ENCODE results near the gene CTNNAL1. TPM values are rescaled to one million over a fixed set of nuclear protein-coding genes. Genes with fewer than 3 reads are reported as not detected.
"Not testable (repeated sequence)": the region's sequence is repeated elsewhere in the genome, so short reads cannot be mapped to it uniquely, and the experiment has no call there.

Gene CTNNAL1
- total RNA-seq, 1 experiment from 2014 or later: 311 TPM

DNA sequence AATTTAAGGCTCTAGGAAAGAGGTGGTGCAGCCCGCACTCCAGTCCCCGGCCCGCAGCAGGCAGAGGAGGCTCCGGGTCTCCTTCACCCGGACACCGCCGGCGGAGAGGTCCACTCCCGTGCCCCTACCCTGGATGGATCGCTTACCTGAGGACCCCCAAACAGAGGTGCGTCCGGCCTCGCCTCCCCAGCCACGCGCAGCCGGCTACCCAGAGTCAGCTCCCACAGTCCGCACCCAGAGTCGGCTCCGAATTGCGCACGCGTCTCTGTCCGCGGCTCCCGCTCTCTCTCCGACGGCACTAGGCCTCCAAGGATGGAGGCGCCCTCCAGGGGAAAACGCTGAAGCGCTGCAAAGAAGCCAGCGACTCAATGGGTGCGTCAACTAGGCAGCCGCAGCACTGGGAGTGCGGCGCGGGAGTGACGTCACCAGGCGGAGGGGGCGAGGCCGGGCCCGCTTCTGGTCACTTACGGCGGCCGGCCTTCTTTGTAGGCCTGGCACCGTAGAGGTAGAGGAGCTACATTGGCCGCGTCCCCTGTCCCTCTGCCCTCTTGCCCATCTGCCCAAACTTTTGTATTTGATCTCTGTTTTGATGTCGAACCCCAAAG lies 79.5 kb downstream of the CTNNAL1 start, which contains the start of gene ELP1:
Gene ELP1 (minus strand): TSS at position 407 of the 605 bp plus-strand sequence. CDS start 2,978 bp downstream, outside the sequence.
- peak; percentile 98 for DNase-seq (ENCODE audit: low read depth)

DNA sequence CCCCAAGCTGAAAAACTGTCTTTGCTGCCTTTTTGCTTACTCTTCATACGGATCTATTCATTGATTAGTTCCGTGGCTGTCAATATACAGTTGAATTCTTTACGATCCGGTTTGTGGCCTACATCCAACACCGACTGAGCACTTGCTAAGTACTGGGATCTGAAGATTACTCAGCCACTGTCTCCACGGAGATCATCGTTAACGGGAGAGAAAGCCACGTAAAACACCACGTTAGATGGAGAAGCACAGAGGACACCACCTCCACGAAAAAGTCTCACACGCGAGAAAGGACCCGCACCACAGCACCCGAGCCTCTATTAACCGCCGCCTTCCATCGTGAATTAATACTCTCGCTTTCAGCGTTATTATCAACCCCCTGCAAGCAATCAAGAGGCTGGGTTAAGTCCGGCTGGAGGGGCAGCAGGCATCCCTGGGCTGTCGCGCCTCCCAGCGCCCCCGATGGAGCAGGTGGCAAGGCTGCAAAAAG lies 80.0 kb downstream of the CTNNAL1 start:
- peak; percentile 18 for DNase-seq (ENCODE audit: low read depth)

DNA sequence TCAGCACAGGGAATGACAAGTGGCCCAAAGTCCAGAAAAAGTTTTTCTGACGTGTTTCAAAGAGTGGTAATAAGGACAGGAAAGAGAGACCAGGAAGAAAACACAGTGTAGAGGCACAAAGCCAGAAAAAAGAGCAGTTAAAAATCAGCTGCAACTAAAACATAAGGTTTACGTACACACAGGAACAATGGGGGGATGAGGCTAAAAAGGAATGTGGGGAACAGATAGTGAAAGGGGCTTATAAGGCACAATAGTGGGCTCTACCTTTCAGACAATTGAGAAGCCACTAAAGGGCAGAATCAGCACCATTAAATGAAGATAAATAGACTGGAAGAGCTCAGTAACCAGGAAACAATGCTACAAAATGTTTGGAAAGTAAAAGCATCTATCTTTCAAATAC lies 84.9 kb downstream of the CTNNAL1 start:
- DNase-seq (ENCODE audit: low read depth): no peak

GRCh38 chr9:108924466-108924865 lies 88.8 kb downstream of the CTNNAL1 start:
- DNase-seq (ENCODE audit: low read depth): no peak

GRCh38 chr9:108921200-108921599 lies 92.1 kb downstream of the CTNNAL1 start:
- DNase-seq (ENCODE audit: low read depth): no peak

- not testable (repeated sequence) for DNase-seq (ENCODE audit: low read depth)
Observed at GRCh38 chr9:108920401-108920800, 92.9 kb downstream of the CTNNAL1 start.

- no peak for DNase-seq (ENCODE audit: low read depth)
Observed at GRCh38 chr9:108919517-108919916, 93.8 kb downstream of the CTNNAL1 start.

- no peak for DNase-seq (ENCODE audit: low read depth)
Observed at GRCh38 chr9:108913391-108913790, 99.9 kb downstream of the CTNNAL1 start.

DNA sequence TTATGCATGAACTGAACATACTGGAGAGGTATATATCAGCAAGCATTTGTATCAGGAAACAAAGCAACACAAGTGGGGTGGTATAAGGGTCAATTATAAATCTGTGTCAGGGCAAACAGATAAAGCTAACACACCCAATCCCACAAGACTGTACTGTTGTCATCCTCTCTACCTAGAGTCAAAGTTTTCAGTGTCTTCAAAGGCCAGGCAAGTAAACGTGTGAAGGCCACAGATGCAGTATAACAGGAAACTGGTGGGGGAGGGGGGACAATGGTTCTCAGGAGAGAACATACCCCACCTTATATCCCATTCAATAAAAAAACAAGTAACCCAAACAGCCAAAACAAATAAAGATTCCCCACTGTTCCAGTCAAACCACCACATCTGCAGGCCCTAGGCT lies 101.5 kb downstream of the CTNNAL1 start:
- DNase-seq (ENCODE audit: low read depth): no peak

- no peak for DNase-seq (ENCODE audit: low read depth)
Observed at GRCh38 chr9:108910914-108911313, 102.4 kb downstream of the CTNNAL1 start.

DNA sequence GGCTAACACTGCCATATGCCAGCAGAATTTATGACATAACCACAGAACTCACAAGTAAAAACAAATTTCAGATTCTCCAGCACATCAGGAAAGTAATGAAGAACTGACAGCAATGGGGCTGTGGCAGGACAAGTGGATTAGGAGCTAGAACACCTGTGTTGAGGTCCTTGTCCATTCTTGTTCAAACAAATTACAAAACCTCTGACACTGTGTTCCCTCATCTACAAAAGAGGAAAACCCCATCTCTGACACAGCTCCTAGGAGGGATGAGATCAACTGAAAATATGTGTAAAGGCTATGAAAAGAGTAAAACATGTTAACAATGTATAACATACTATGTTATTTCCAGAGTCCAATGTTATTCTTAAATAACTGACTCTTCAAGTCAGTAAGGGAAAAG lies 102.9 kb downstream of the CTNNAL1 start:
- DNase-seq (ENCODE audit: low read depth): no peak

GRCh38 chr9:108905494-108905893 lies 107.8 kb downstream of the CTNNAL1 start:
- no peak for DNase-seq (ENCODE audit: low read depth)

DNA sequence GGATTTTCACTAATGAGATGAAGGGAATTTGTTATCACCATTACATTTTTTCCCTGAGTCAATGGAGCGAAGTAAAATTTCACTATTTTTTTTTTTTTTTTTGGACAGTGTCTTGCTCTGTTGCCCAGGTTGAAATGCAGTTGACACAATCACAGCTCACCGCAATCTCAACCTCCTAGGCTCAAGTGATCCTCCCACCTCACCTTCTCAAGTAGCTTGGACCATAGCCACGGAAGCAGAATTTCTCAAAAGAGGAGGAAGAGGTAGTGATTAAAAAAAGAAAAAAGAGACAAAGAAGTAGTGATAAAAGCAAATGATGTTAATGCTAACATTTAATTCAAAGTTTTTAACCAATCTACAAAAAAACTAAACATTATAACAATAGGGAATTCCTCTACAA lies 109.1 kb downstream of the CTNNAL1 start:
- DNase-seq (ENCODE audit: low read depth): no peak

DNA sequence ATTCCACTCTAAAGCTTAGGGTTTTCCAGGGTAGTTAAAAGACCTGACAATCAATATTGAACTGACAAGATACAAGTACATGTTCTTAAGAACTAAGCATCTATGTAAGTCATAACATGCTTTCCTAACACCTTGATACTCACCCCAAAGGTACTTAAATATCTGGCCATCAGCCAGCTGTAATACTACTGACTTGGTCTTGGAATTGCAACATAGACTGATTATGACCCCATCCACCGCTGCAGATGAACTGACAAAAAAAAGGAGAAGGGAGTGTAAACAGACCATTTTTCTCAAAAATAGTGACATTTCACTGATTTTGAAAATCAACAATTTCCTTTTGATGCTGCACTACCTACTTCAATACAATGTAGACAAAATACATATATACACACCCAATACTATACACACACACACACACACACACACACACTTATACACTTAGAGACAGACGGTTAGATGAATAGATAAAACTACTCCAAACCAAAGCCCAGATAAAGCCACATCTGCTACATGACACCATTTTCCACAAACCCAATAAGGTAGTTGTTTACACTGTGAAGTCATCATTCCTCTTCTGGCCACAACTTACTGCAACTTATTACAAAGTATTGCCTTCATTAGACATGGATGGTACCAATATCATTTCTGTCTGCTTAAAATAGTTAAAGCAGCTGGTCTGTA lies 109.7 kb downstream of the CTNNAL1 start:
- DNase-seq (ENCODE audit: low read depth): no peak

DNA sequence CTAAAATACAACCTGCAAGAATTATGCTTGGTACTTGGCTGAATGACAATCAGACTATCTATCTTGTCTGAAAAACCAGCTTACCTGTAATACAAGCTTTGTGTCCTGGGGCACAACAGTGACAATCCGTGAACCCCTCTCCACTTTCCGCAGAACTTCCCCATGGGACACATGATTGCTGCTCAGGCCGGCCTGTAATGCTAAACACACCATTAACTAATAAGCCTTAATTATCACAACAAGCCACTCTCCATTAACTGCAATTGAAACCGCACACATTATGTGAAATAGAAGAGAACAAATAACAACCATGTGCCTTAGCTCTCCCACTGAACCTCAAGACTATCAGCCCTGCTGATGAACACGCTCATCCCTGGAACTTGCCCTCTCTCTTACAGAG lies 113.1 kb downstream of the CTNNAL1 start:
- no peak for DNase-seq (ENCODE audit: low read depth)

GRCh38 chr9:108899023-108899695 lies 114.1 kb downstream of the CTNNAL1 start:
- not testable (repeated sequence) for DNase-seq (ENCODE audit: low read depth)

- no peak for DNase-seq (ENCODE audit: low read depth)
Observed at GRCh38 chr9:108897324-108898096, 115.8 kb downstream of the CTNNAL1 start.

- no peak for DNase-seq (ENCODE audit: low read depth)
Observed at GRCh38 chr9:108894225-108894997, 118.9 kb downstream of the CTNNAL1 start.

Measured in Daoy (cell line).